Activated B cell treated with CpG ODN at 0.5 μM for 24 hours (primary cell): ENCODE results near the gene GRK6. TPM values are rescaled to one million over a fixed set of nuclear protein-coding genes. Genes with fewer than 3 reads are reported as not detected.

Experiments used
- ATAC-seq: fragments of 200-7000 bp; cut with Tn5 transposase; one replicate; pipeline ENCODE4 v1.10.0; 2021; ENCODE audit warnings: low read depth, mild to moderate bottlenecking, moderate library complexity
- CTCF ChIA-PET: fragments of 350-600 bp; sonication (Branson Sonifier 250); formaldehyde crosslinking; loops from one replicate; lab custom pipeline; 2021; ENCODE audit warnings: antibody characterized with exemption; lab: Charles Lee
- POLR2A ChIA-PET: fragments of 350-600 bp; sonication (Branson Sonifier 250); formaldehyde crosslinking; loops from one replicate; lab custom pipeline; 2021; ENCODE audit warnings: antibody characterized with exemption; lab: Charles Lee
- DNase-seq: peaks from one replicate; pipeline ENCODE4 v3.0.0; 2022
- H3K27ac Mint-ChIP-seq: one replicate; pipeline ENCODE4 v1.8.0; 2020; ENCODE audit warnings: mixed read lengths
- H3K27me3 Mint-ChIP-seq: one replicate; pipeline ENCODE4 v1.8.0; 2021; ENCODE audit warnings: mixed read lengths
- H3K36me3 Mint-ChIP-seq: one replicate; pipeline ENCODE4 v1.8.0; 2021; ENCODE audit warnings: low read depth, mixed read lengths
- H3K4me1 Mint-ChIP-seq: one replicate; pipeline ENCODE4 v1.8.0; 2021; ENCODE audit warnings: mixed read lengths
- H3K4me3 Mint-ChIP-seq: one replicate; pipeline ENCODE4 v1.8.0; 2020; ENCODE audit warnings: mild to moderate bottlenecking, mixed read lengths
- H3K9me3 Mint-ChIP-seq: one replicate; pipeline ENCODE4 v1.8.0; 2020; ENCODE audit warnings: mixed read lengths
- CTCF ChIP-seq: fragments of 200-600 bp; IDR thresholded peaks from one replicate; pipeline ENCODE4 v1.8.0; 2022; ENCODE audit warnings: antibody characterized with exemption, mild to moderate bottlenecking
- intact Hi-C: fragments of 100-400 bp; cut with micrococcal nuclease; formaldehyde crosslinking; loops from one replicate; pipeline ENCODE4 v1.15.1; 2024
- total RNA-seq: library from RNA; stranded (reverse); gene quantifications from 2 replicates; pipeline ENCODE4 v1.2.3, GENCODE V29; 2022

Gene GRK6
- total RNA-seq, 1 donor from 2014 or later: 92.6 TPM

DNA sequence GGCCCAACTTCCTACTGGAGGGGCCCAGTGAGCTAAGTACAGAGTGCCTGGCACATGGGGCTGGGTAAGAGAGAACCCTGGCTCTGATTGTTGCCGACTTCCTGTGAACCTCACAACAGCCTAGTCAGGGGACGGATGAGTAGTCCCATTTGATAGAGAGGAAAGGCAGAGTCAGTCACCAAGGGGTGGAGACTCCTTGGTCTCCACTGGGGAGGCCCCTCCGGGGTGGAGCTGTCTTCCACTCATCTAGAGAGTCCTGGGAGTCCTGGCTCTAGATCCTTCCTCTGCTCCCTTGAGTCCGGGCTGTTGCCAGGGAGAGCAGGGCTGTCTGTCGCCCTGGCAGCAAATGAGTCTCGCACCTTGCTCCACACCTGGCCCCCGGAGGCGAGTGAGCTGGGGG, 8.0 kb downstream of the GRK6 start:
- Mint-ChIP-seq H3K27ac (no peak overlapping the region), H3K36me3 (peaks cover 63% of the 10 kb centered on the region), H3K27me3 (no peaks in the 10 kb centered on the region), H3K4me3 (no peak overlapping the region), H3K4me1 (peaks cover 57% of the 10 kb centered on the region), H3K9me3 (no peaks in the 10 kb centered on the region)
- DNase-seq: no peak
- intact Hi-C loops: no loop called here
- TF ChIP-seq CTCF: no peak
- ChIA-PET POLR2A (interaction anchor here (1.5 to 12.5 kb wide), 2 partner anchors 8 to 11 kb away, joined by 3 to 296 read pairs; partner anchors contain the start of genes GRK6 and PRR7), CTCF (interaction anchor here (1.9 kb wide), 1 partner anchor 20 kb away, joined by 5 read pairs; no protein-coding TSS in a partner anchor)
- ATAC-seq: no peak

- Mint-ChIP-seq H3K4me3 (no peak overlapping the region), H3K36me3 (peaks cover 70% of the 10 kb centered on the region), H3K9me3 (no peaks in the 10 kb centered on the region), H3K27ac (no peak overlapping the region), H3K4me1 (peaks cover 54% of the 10 kb centered on the region), H3K27me3 (no peaks in the 10 kb centered on the region)
- ATAC-seq: no peak
- intact Hi-C loops: no loop called here
- no peak for DNase-seq
- no peak for TF ChIP-seq CTCF
- ChIA-PET POLR2A (interaction anchor here (1.5 to 12.5 kb wide), 2 partner anchors 9 to 10 kb away, joined by 3 to 296 read pairs; partner anchors contain the start of genes GRK6 and PRR7), CTCF (interaction anchor here (1.9 kb wide), 1 partner anchor 19 kb away, joined by 5 read pairs; no protein-coding TSS in a partner anchor)
Observed at GRCh38 chr5:177434942-177435738, 8.7 kb downstream of the GRK6 start.

DNA sequence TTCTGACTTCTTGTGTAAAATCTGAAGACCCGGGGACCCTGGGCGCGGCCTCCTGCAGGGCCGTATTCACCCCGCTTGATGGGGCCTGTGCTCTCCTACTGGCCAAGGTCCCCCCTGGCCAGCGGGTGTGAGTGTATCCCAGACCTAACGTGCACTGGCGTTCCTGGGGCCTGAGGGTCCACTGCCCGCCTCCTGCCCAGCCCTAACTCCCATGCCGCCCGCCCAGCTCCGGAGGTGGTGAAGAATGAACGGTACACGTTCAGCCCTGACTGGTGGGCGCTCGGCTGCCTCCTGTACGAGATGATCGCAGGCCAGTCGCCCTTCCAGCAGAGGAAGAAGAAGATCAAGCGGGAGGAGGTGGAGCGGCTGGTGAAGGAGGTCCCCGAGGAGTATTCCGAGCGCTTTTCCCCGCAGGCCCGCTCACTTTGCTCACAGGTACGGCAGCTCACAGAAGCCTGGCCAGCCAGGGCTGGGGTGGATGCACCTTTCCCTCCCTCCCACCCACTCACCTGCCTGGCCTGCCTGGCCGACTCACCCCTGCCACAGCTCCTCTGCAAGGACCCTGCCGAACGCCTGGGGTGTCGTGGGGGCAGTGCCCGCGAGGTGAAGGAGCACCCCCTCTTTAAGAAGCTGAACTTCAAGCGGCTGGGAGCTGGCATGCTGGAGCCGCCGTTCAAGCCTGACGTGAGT, 9.5 kb downstream of the GRK6 start:
- DNase-seq: no peak
- Mint-ChIP-seq H3K27ac (no peak overlapping the region), H3K9me3 (no peaks in the 10 kb centered on the region), H3K36me3 (peaks cover 70% of the 10 kb centered on the region), H3K4me3 (no peak overlapping the region), H3K4me1 (peaks cover 46% of the 10 kb centered on the region), H3K27me3 (no peaks in the 10 kb centered on the region)
- intact Hi-C loops: no loop called here
- POLR2A ChIA-PET: interaction anchor here (3.2 kb wide), 1 partner anchor 9 kb away, joined by 14 read pairs; the partner anchor contains the start of gene GRK6
- CTCF ChIA-PET: no interaction called here
- no peak for TF ChIP-seq CTCF
- ATAC-seq: no peak

DNA sequence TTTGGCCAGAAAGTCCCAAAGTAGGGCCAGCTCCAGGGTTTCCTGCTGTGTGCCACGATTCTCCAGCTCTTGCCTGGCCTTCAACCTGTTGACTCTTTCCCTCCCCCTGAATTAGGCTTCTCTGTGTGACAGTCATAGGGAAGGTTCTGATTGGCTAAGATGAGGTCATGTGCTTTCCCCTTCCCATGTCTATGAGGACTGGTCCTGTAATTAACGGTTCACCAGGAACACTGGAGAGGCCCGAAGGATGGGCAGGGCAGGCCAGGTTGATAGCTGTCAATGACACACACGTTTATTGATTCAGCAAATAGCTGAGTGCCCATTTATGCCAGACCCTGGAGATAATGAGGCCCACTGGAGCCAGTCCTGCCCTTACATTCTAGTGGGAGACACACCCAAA, 11.1 kb downstream of the GRK6 start:
- Mint-ChIP-seq H3K4me1 (peaks cover 29% of the 10 kb centered on the region), H3K4me3 (no peak overlapping the region), H3K36me3 (peaks cover 81% of the 10 kb centered on the region), H3K27ac (no peak overlapping the region), H3K27me3 (no peaks in the 10 kb centered on the region), H3K9me3 (no peaks in the 10 kb centered on the region)
- CTCF ChIA-PET: interaction anchor here (1.6 kb wide), 1 partner anchor 47 kb away, joined by 3 read pairs; no protein-coding TSS in a partner anchor
- DNase-seq: no peak
- POLR2A ChIA-PET: interaction anchor here (0.6 to 3.2 kb wide), 3 partner anchors 11 to 20 kb away, joined by 3 to 14 read pairs (median 4); partner anchors contain the start of gene GRK6
- TF ChIP-seq CTCF: no peak
- no peak for ATAC-seq
- intact Hi-C loops: no loop called here
